Effector CD4-positive, alpha-beta T cell (primary cell): ENCODE data around the gene RSU1.

Experiments used
- DNase-seq: peaks from one replicate; pipeline ENCODE4 v3.0.0-alpha.2; 2020

The RSU1 gene

GRCh38 chr10:16728266-16728665 is 89.0 kb downstream of the RSU1 start:
- DNase-seq = no peak

- no peak for DNase-seq
Measured at GRCh38 chr10:16727666-16728065, 89.6 kb downstream of the RSU1 start.

- no peak for DNase-seq
Measured at GRCh38 chr10:16724509-16724908, 92.7 kb downstream of the RSU1 start.

- no peak for DNase-seq
Measured at GRCh38 chr10:16720812-16721211, 96.4 kb downstream of the RSU1 start.

GRCh38 chr10:16717622-16718395 is 99.4 kb downstream of the RSU1 start:
- no peak for DNase-seq

- DNase-seq = no peak
Measured at GRCh38 chr10:16716051-16716450, 101.2 kb downstream of the RSU1 start.

- no peak for DNase-seq
Measured at GRCh38 chr10:16713290-16713689, 103.9 kb downstream of the RSU1 start.

- no peak for DNase-seq
Measured at GRCh38 chr10:16712883-16713282, 104.3 kb downstream of the RSU1 start.

- DNase-seq = no peak
Measured at GRCh38 chr10:16700331-16700730, 116.9 kb downstream of the RSU1 start.

GRCh38 chr10:16699435-16700057 is 117.7 kb downstream of the RSU1 start:
- DNase-seq = no peak

GRCh38 chr10:16698461-16698860 is 118.8 kb downstream of the RSU1 start:
- DNase-seq = no peak

- no peak for DNase-seq
Measured at GRCh38 chr10:16690417-16690816, 126.8 kb downstream of the RSU1 start.

GRCh38 chr10:16689696-16690095 is 127.5 kb downstream of the RSU1 start:
- no peak for DNase-seq

- no peak for DNase-seq
Measured at GRCh38 chr10:16689227-16689626, 128.0 kb downstream of the RSU1 start.

GRCh38 chr10:16686054-16686902 is 130.9 kb downstream of the RSU1 start:
- no peak for DNase-seq

GRCh38 chr10:16685551-16685950 is 131.7 kb downstream of the RSU1 start:
- no peak for DNase-seq

- DNase-seq = no peak
Measured at GRCh38 chr10:16681521-16681920, 135.7 kb downstream of the RSU1 start.

GRCh38 chr10:16679511-16679910 is 137.7 kb downstream of the RSU1 start:
- no peak for DNase-seq

GRCh38 chr10:16675334-16675733 is 141.9 kb downstream of the RSU1 start:
- no peak for DNase-seq

GRCh38 chr10:16674147-16674703 is 143.0 kb downstream of the RSU1 start:
- no peak for DNase-seq

GRCh38 chr10:16673443-16673842 is 143.8 kb downstream of the RSU1 start:
- no peak for DNase-seq

GRCh38 chr10:16663444-16663843 is 153.8 kb downstream of the RSU1 start:
- no peak for DNase-seq

- DNase-seq = no peak
Measured at GRCh38 chr10:16662923-16663322, 154.3 kb downstream of the RSU1 start.
